ENCODE results near the gene NMRAL1.

DNA sequence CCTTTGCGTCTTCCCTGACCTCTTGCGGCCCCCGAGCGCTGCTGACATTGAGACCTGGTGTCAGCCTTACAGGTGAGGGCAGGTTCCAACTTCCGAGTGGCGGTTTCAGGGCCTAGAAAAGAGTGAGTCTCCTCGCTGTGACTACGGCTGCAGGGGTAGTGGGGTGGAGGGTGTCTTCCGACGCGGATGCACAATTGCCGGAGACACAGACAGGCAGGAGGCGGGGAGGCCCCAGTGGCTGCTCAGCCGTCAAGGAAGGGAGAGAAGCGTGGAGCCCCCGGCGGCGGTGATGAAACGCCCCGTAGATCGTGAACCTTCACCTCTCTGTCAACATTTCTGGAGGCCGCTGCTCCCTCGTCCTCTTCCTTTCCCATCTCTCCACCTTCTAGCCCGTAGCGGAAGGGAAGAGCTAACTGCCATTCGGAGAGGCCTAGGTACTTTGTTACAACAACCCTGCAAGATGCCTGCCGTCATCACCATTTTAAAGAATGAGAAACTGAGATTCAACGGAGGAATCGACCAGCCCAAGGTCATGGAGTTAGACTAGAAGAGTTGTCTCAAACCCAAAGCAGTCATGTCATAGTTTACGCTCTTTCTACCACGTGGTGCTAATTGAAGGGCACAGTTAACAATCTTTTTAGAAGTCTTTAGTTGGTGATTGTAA lies 48.3 kb downstream of the NMRAL1 start:
- TF ChIP-seq, protein P1, sequence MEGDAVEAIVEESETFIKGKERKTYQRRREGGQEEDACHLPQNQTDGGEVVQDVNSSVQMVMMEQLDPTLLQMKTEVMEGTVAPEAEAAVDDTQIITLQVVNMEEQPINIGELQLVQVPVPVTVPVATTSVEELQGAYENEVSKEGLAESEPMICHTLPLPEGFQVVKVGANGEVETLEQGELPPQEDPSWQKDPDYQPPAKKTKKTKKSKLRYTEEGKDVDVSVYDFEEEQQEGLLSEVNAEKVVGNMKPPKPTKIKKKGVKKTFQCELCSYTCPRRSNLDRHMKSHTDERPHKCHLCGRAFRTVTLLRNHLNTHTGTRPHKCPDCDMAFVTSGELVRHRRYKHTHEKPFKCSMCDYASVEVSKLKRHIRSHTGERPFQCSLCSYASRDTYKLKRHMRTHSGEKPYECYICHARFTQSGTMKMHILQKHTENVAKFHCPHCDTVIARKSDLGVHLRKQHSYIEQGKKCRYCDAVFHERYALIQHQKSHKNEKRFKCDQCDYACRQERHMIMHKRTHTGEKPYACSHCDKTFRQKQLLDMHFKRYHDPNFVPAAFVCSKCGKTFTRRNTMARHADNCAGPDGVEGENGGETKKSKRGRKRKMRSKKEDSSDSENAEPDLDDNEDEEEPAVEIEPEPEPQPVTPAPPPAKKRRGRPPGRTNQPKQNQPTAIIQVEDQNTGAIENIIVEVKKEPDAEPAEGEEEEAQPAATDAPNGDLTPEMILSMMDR (IDR thresholded peaks at IDR 0.05), result no peak
- no peak for TF ChIP-seq POLR2A (IDR thresholded peaks at IDR 0.05)

Measured in lower leg skin (tissue), 3 donors.